CD1c-positive myeloid dendritic cell (primary cell): Measurements from ENCODE around the gene TNFRSF11A.
A peak's percentile ranks its signal among the peaks of the same experiment; 100 is the strongest.

ENCODE experiments used
- DNase-seq: peaks from one replicate; pipeline ENCODE4 v3.0.0-alpha.2; 2016; ENCODE audit errors: extremely low spot score

The TNFRSF11A gene

GRCh38 chr18:62324917-62325805 lies at the start of gene TNFRSF11A:
TNFRSF11A (plus strand) TSS chr18:62325310; CDS start chr18:62325353, 43 bp downstream.
- peak; percentile 51 for DNase-seq

GRCh38 chr18:62277045-62277444 lies 48.1 kb upstream of the TNFRSF11A start:
- no peak for DNase-seq

GRCh38 chr18:62279561-62279960 lies 45.5 kb upstream of the TNFRSF11A start:
- no peak for DNase-seq

- DNase-seq = no peak
These were observed 45.1 kb upstream of the TNFRSF11A start for GRCh38 chr18:62280058-62280457.

- peak; percentile 29 for DNase-seq
These were observed 44.3 kb upstream of the TNFRSF11A start for GRCh38 chr18:62280786-62281185.

- DNase-seq = peak; percentile 81
These were observed 43.4 kb upstream of the TNFRSF11A start for GRCh38 chr18:62281684-62282083.

- no peak for DNase-seq
These were observed 42.9 kb upstream of the TNFRSF11A start for GRCh38 chr18:62282188-62282629.

- DNase-seq = peak; percentile 6
These were observed 40.5 kb upstream of the TNFRSF11A start for GRCh38 chr18:62284637-62285036.

- DNase-seq = peak; percentile 58
These were observed 39.8 kb upstream of the TNFRSF11A start for GRCh38 chr18:62285281-62285680.

GRCh38 chr18:62287781-62288664 lies 37.1 kb upstream of the TNFRSF11A start:
- peak; percentile 27 for DNase-seq

- DNase-seq = peak; percentile 84
These were observed 36.5 kb upstream of the TNFRSF11A start for GRCh38 chr18:62288665-62289008.

GRCh38 chr18:62289047-62289446 lies 36.1 kb upstream of the TNFRSF11A start:
- peak; percentile 41 for DNase-seq

- no peak for DNase-seq
These were observed 31.0 kb upstream of the TNFRSF11A start for GRCh38 chr18:62294073-62294472.

GRCh38 chr18:62300359-62300963 lies 24.6 kb upstream of the TNFRSF11A start:
- DNase-seq = no peak

GRCh38 chr18:62301322-62301721 lies 23.8 kb upstream of the TNFRSF11A start:
- DNase-seq = no peak

GRCh38 chr18:62312851-62313250 lies 12.3 kb upstream of the TNFRSF11A start:
- no peak for DNase-seq

GRCh38 chr18:62318228-62319180 lies 6.6 kb upstream of the TNFRSF11A start:
- no peak for DNase-seq

- peak; percentile 20 for DNase-seq
These were observed 3.9 kb upstream of the TNFRSF11A start for GRCh38 chr18:62321201-62321600.

- no peak for DNase-seq
These were observed 1.5 kb upstream of the TNFRSF11A start for GRCh38 chr18:62323483-62324180.

- peak; percentile 58 for DNase-seq
These were observed 805 bp upstream of the TNFRSF11A start for GRCh38 chr18:62324181-62324828.
